PC-9 (cell line): Measurements from ENCODE around the gene C18orf63. TPM values are rescaled to one million over a fixed set of nuclear protein-coding genes. Genes with fewer than 3 reads are reported as not detected.

Experiments used
- BruUV-seq: library from RNA; stranded (reverse); fragments of 400-500 nt; replicated peaks from 2 replicates; lab custom pipeline; 2021; lab: Mats Ljungman, UMichigan
- CTCF ChIA-PET: fragments of 300-600 bp; sonication (Branson Sonifier 250); formaldehyde crosslinking; loops from one replicate; lab custom pipeline; 2022; ENCODE audit warnings: antibody characterized with exemption; lab: Charles Lee
- POLR2A ChIA-PET: fragments of 300-600 bp; sonication (Branson Sonifier 250); formaldehyde crosslinking; loops from one replicate; lab custom pipeline; 2022; ENCODE audit warnings: antibody characterized with exemption; ENCODE audit not compliant: unreplicated experiment; lab: Charles Lee
- DNase-seq, 2 experiments: peaks; one replicate each; pipeline versions ENCODE4 v3.0.0 to v3.0.0-alpha.2; 2015 to 2022; ENCODE audit warnings: mixed read lengths in 1 of 2
- H2AFZ ChIP-seq: fragments of 200-600 bp; sonication (generic); 2 replicates; pipeline ENCODE4 v1.8.1; 2017; ENCODE audit warnings: antibody characterized with exemption
- H3F3A ChIP-seq: fragments of 200-600 bp; sonication (generic); 2 replicates; pipeline ENCODE4 v1.8.1; 2017; ENCODE audit warnings: antibody characterized with exemption, mild to moderate bottlenecking, low read depth; ENCODE audit not compliant: insufficient read depth
- H3K27ac ChIP-seq: fragments of 200-600 bp; sonication (generic); 2 replicates; pipeline ENCODE4 v1.6.1; 2016; ENCODE audit warnings: mixed run types
- H3K27me3 ChIP-seq: fragments of 200-600 bp; sonication (generic); 2 replicates; pipeline ENCODE4 v1.6.1; 2016; ENCODE audit warnings: low read depth, mixed run types; ENCODE audit not compliant: insufficient read depth
- H3K36me3 ChIP-seq: fragments of 200-600 bp; sonication (generic); 2 replicates; pipeline ENCODE4 v1.6.1; 2016; ENCODE audit warnings: low read depth, mixed run types
- H3K4me1 ChIP-seq: fragments of 200-600 bp; sonication (generic); replicated peaks from 2 replicates; pipeline ENCODE4 v1.6.1; 2016; ENCODE audit warnings: mixed run types; ENCODE audit not compliant: insufficient read depth
- H3K4me2 ChIP-seq: fragments of 200-600 bp; sonication (generic); 2 replicates; pipeline ENCODE4 v1.6.1; 2017; ENCODE audit warnings: mixed run types
- H3K4me3 ChIP-seq: fragments of 200-600 bp; sonication (generic); 2 replicates; pipeline ENCODE4 v1.6.1; 2016; ENCODE audit warnings: mixed run types
- H3K79me2 ChIP-seq: fragments of 200-600 bp; sonication (generic); 2 replicates; pipeline ENCODE4 v1.6.1; 2017; ENCODE audit warnings: low read depth, mixed run types
- H3K9me2 ChIP-seq: fragments of 200-600 bp; sonication (generic); 2 replicates; pipeline ENCODE4 v1.8.1; 2017; ENCODE audit warnings: mild to moderate bottlenecking; ENCODE audit not compliant: insufficient read depth
- H3K9me3 ChIP-seq: fragments of 200-600 bp; sonication (generic); 2 replicates; pipeline ENCODE4 v1.8.1; 2016; ENCODE audit warnings: low read depth; ENCODE audit not compliant: insufficient read depth
- H4K20me1 ChIP-seq: fragments of 200-600 bp; sonication (generic); 2 replicates; pipeline ENCODE4 v1.8.1; 2017; ENCODE audit not compliant: insufficient read depth
- CTCF ChIP-seq: fragments of 200-600 bp; sonication (generic); conservative IDR thresholded peaks from 2 replicates; pipeline ENCODE4 v1.6.1; 2017; ENCODE audit warnings: mixed run types, antibody characterized with exemption, mild to moderate bottlenecking, moderate library complexity
- EZH2 ChIP-seq: fragments of 200-600 bp; sonication (generic); IDR thresholded peaks from 2 replicates; pipeline ENCODE4 v1.8.0; 2017; ENCODE audit warnings: antibody characterized with exemption, low read depth
- intact Hi-C: fragments of 100-400 bp; cut with micrococcal nuclease; formaldehyde crosslinking; loops from one replicate; pipeline ENCODE4 v1.10.0; 2022; ENCODE audit not compliant: unreplicated experiment
- total RNA-seq: library from RNA; stranded (reverse); gene quantifications from 2 replicates; pipeline ENCODE4 v1.2.3, GENCODE V29; 2021

The C18orf63 gene
- total RNA-seq, 1 experiment from 2014 or later, result not detected

DNA sequence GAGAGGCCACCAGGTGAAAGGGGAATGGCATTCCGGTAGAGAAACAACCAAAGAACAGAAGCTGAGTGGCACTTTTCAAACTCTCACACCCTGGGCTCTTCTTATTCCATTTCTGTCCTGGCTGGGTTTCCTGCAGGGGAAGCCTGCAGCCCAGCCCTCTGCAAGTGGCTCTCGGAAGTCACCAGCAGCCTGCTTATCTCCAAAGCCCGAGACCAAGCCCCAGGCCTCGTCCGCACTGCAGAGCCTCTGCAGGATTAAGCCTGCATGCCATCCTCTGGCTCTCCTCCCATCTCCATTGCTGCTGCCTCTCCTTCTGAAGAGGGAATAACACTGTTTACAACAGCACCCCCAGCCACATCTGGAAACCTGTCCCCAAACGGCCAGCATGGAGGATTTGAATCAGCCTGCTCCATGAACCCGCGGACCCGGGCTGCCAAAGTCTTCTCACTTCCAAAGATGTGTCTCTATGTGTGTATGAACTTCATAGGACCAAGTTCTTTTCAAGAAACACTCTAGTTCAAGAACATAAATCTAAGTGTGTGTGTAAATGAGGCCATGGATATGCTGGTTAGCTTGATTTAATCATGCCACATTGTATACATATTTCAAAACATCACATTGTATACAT lies 87.3 kb downstream of the C18orf63 start:
- no peak overlapping the region for H3K4me2 ChIP-seq
- H3K4me3 ChIP-seq, result no peak overlapping the region
- intact Hi-C loops, result no loop called here
- peaks cover 89% of the 10 kb centered on the region for H3K27me3 ChIP-seq
- no peaks in the 10 kb centered on the region for H3K9me3 ChIP-seq
- H3K79me2 ChIP-seq, result no peaks in the 10 kb centered on the region
- ChIA-PET CTCF (no interaction called here), POLR2A (no interaction called here)
- no peaks in the 10 kb centered on the region for H3K36me3 ChIP-seq
- no peak for DNase-seq
- no peaks in the 10 kb centered on the region for H4K20me1 ChIP-seq
- no TSS peak for BruUV-seq
- H3K27ac ChIP-seq, result no peak overlapping the region
- no peaks in the 10 kb centered on the region for H3K4me1 ChIP-seq
- TF ChIP-seq CTCF (no peak), EZH2 (no peak)
- H3K9me2 ChIP-seq, result no peaks in the 10 kb centered on the region
- H3F3A ChIP-seq, result no peaks in the 10 kb centered on the region
- H2AFZ ChIP-seq, result no peak overlapping the region

DNA sequence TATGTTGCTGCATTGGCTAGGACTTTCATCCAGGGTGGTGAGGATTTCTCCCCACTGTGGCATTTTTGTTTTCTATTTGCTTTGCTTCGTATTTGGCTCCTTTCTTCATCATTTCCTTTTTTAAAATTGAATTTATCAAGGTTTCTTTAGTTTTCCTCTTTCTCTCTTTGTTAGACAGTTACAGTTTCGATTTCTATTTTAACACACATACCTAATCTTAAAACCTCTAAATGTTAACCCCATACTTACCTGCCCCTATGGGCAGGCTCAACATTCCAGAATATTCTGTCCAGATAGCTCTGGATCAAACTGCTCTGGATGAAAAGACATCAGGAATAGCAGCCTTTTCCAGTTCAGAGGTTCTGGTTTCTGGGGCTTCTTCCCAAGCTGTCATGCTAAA lies 92.2 kb downstream of the C18orf63 start:
- Histone ChIP-seq H3K4me2 (no peak overlapping the region), H3K9me3 (no peaks in the 10 kb centered on the region), H4K20me1 (no peaks in the 10 kb centered on the region), H2AFZ (no peak overlapping the region), H3F3A (no peaks in the 10 kb centered on the region), H3K4me3 (no peak overlapping the region), H3K9me2 (no peaks in the 10 kb centered on the region), H3K36me3 (no peaks in the 10 kb centered on the region), H3K4me1 (no peaks in the 10 kb centered on the region), H3K79me2 (no peaks in the 10 kb centered on the region), H3K27ac (no peak overlapping the region), H3K27me3 (peaks cover 90% of the 10 kb centered on the region)
- BruUV-seq, result no TSS peak
- DNase-seq, result no peak
- ChIA-PET POLR2A (no interaction called here), CTCF (no interaction called here)
- intact Hi-C loops, result no loop called here
- TF ChIP-seq CTCF, result no peak
- TF ChIP-seq EZH2, result no peak

Other genes starting within 250 kb of the C18orf63 start
- 2.2 and 3.9 TPM in 2 replicates for gene FBXO15, start 168.0 kb upstream of the C18orf63 start, total RNA-seq
- 17.9 and 32.6 TPM in 2 replicates for gene TIMM21, start 167.3 kb upstream of the C18orf63 start, total RNA-seq
- gene CYB5A, start 23.9 kb upstream of the C18orf63 start, total RNA-seq, result 105 and 109 TPM in 2 replicates
- not detected in 2 replicates for gene DIPK1C, start 141.5 kb downstream of the C18orf63 start, total RNA-seq
- gene CNDP2, start 180.5 kb downstream of the C18orf63 start, total RNA-seq, result 161 and 183 TPM in 2 replicates
- gene CNDP1, start 218.7 kb downstream of the C18orf63 start, total RNA-seq, result not detected in 2 replicates